NT2/D1 (cell line): Measurements from ENCODE around the gene MRPL21.

Experiments
- DNase-seq: peaks from one replicate; pipeline ENCODE4 v3.0.0-alpha.2; 2011; ENCODE audit warnings: low read depth, low spot score
- H3K27me3 ChIP-seq: 2 replicates; pipeline ENCODE4 v1.6.0; 2011; ENCODE audit warnings: mild to moderate bottlenecking; ENCODE audit not compliant: insufficient read length, insufficient read depth
- H3K36me3 ChIP-seq: 2 replicates; pipeline ENCODE4 v1.6.1; 2011; ENCODE audit warnings: mild to moderate bottlenecking, low read length, mixed read lengths; ENCODE audit not compliant: insufficient read depth, insufficient read length
- H3K4me1 ChIP-seq: 2 replicates; pipeline ENCODE4 v1.5.1; 2011; ENCODE audit not compliant: insufficient read depth, insufficient read length
- H3K4me3 ChIP-seq: 2 replicates; pipeline ENCODE4 v1.5.1; 2011; ENCODE audit warnings: low read depth; ENCODE audit not compliant: insufficient read length
- H3K9ac ChIP-seq: 2 replicates; pipeline ENCODE4 v1.6.0; 2011; ENCODE audit warnings: low read depth; ENCODE audit not compliant: insufficient read length
- H3K9me3 ChIP-seq: 2 replicates; pipeline ENCODE4 v1.5.1; 2011; ENCODE audit warnings: mild to moderate bottlenecking, low read length; ENCODE audit not compliant: insufficient read depth
- SUZ12 ChIP-seq: IDR thresholded peaks from 2 replicates; pipeline ENCODE4 v1.6.1; 2011; ENCODE audit not compliant: insufficient read length, insufficient read depth; ENCODE audit errors: extremely low read depth
- YY1 ChIP-seq: IDR thresholded peaks from 2 replicates; pipeline ENCODE4 v1.6.1; 2011; ENCODE audit not compliant: insufficient read length, insufficient read depth
- ZNF274 ChIP-seq: IDR thresholded peaks from 2 replicates; pipeline ENCODE4 v1.6.1; 2011; ENCODE audit warnings: mild to moderate bottlenecking, low read depth, low read length

The MRPL21 gene

GRCh38 chr11:68870470-68870869 lies 33.2 kb downstream of the MRPL21 start:
- H3K9me3 ChIP-seq = no peaks in the 10 kb centered on the region
- no peaks in the 10 kb centered on the region for H3K36me3 ChIP-seq
- no peaks in the 10 kb centered on the region for H3K27me3 ChIP-seq
- H3K4me1 ChIP-seq = peaks cover 5% of the 10 kb centered on the region
- DNase-seq = no peak
- H3K9ac ChIP-seq = no peak overlapping the region
- no peak overlapping the region for H3K4me3 ChIP-seq
- TF ChIP-seq SUZ12 (no peak), YY1 (no peak), ZNF274 (no peak)

GRCh38 chr11:68868221-68868835 lies 35.3 kb downstream of the MRPL21 start:
- Histone ChIP-seq H3K4me3 (no peak overlapping the region), H3K9me3 (peaks cover 11% of the 10 kb centered on the region; the same call in 1 of the 2 replicates), H3K4me1 (peaks cover 5% of the 10 kb centered on the region), H3K36me3 (no peaks in the 10 kb centered on the region), H3K27me3 (no peaks in the 10 kb centered on the region), H3K9ac (no peak overlapping the region)
- TF ChIP-seq YY1 = no peak
- TF ChIP-seq SUZ12 = no peak
- no peak for TF ChIP-seq ZNF274
- no peak for DNase-seq

GRCh38 chr11:68867066-68867465 lies 36.6 kb downstream of the MRPL21 start:
- no peak for DNase-seq
- Histone ChIP-seq H3K36me3 (no peaks in the 10 kb centered on the region), H3K4me1 (peaks cover 5% of the 10 kb centered on the region), H3K27me3 (no peaks in the 10 kb centered on the region), H3K4me3 (no peak overlapping the region), H3K9ac (no peak overlapping the region), H3K9me3 (peaks cover 14% of the 10 kb centered on the region; the same call in 1 of the 2 replicates)
- TF ChIP-seq SUZ12 = no peak
- no peak for TF ChIP-seq YY1
- TF ChIP-seq ZNF274 = no peak

DNA sequence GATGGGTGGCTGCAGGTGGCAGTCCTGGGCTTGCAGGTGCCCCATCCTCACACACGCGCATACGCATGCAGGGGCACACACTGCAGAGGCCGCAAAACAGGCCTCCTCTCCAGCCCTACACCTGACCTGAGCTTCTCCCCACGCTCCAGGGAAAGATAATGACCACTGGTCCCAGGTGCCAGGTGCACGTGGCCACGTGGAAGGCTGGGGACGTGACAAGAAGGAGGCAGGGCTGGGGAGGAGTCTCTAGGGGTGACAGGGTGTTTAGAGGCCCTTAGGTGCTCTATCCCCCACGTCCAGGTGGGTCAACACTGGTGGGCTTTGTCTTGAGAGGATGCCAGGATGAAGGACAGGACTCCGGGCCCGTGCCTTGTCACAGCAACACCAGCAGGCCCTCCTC lies 38.4 kb downstream of the MRPL21 start:
- no peaks in the 10 kb centered on the region for H3K36me3 ChIP-seq
- peaks cover 14% of the 10 kb centered on the region; the same call in 1 of the 2 replicates for H3K9me3 ChIP-seq
- TF ChIP-seq YY1 = no peak
- TF ChIP-seq ZNF274 = no peak
- no peak for TF ChIP-seq SUZ12
- no peak overlapping the region for H3K4me3 ChIP-seq
- no peak overlapping the region for H3K9ac ChIP-seq
- DNase-seq = no peak
- peaks cover 3% of the 10 kb centered on the region for H3K4me1 ChIP-seq
- H3K27me3 ChIP-seq = no peaks in the 10 kb centered on the region

DNA sequence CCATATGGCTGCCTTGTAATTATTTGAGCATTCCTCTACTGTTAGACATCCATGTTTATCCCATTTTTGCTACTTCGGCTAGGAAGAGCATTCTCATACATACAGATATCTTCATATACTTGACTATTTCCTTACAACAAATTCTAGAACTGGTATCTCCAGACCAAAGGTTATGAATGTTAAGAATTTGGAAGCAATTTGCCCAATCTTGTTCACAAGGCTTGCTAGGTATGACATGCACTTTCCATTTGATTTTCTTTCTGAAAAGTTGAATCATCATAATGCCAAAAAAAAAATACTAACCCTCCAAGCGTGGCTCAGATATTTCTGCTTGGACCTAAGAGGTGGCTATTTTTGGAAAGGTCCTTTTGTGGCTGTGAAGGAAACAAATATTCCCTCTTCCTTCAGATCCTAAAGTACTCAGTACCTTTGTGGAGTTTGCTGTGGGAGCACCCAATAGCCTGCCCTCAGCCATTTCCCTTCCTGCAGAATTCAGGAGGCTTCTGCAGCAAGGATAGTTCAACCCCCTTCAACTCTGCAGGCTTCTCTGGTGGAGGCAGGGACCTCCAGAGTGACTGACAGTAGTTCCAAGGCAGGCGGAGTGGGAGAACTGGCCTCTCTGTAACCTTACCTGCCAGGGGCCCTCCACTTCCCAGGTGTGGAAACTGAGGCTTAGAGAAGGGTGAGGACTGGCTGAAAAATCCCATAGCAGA lies 39.9 kb downstream of the MRPL21 start:
- peaks cover 21% of the 10 kb centered on the region; the same call in 1 of the 2 replicates for H3K9me3 ChIP-seq
- TF ChIP-seq ZNF274 = no peak
- no peak for TF ChIP-seq YY1
- TF ChIP-seq SUZ12 = no peak
- no peaks in the 10 kb centered on the region for H3K36me3 ChIP-seq
- H3K4me1 ChIP-seq = no peaks in the 10 kb centered on the region
- no peak overlapping the region for H3K9ac ChIP-seq
- DNase-seq = no peak
- no peaks in the 10 kb centered on the region for H3K27me3 ChIP-seq
- no peak overlapping the region for H3K4me3 ChIP-seq

DNA sequence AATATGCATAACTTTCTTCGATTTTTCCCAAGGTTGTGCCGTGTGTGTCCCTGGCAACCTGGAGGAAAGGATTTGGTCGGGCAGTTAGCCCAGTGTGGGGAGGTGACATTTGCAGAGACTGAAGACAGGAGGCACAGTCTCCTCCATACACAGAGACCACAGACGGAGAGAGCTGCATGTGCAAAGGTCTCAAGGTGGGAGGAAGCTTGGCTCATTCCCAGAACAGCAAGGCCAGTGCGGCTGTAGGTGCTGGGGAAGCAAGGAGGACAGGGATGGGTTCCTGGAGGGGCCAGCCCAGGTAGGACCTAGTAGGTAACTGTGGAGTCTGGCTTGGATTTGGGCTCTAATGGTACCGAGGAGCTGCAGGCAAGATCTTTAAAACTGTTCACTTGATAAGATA lies 41.2 kb downstream of the MRPL21 start:
- H3K27me3 ChIP-seq = no peaks in the 10 kb centered on the region
- no peak for DNase-seq
- no peak overlapping the region for H3K4me3 ChIP-seq
- H3K4me1 ChIP-seq = no peaks in the 10 kb centered on the region
- no peak overlapping the region for H3K9ac ChIP-seq
- TF ChIP-seq SUZ12 (no peak), ZNF274 (no peak), YY1 (no peak)
- H3K36me3 ChIP-seq = no peaks in the 10 kb centered on the region
- peaks cover 21% of the 10 kb centered on the region; the same call in 1 of the 2 replicates for H3K9me3 ChIP-seq

DNA sequence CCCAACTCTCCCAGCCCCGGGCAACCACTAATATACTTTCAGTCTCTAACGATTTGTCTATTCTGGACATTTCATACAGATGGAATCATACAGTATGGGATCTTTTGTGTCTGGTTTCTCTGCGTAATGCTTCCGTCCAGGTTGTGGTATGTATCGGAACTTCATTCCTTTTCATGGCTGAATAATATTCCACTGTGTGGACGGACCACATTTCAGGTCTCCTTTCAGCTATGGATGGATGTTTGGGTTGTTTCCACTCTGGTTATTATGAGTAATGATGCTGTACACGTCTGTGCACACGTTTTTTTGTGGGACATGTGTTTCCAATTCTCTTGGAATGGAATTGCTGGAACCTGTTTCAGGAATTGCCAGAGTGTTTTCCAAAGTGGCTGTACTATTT lies 44.5 kb downstream of the MRPL21 start:
- H3K4me3 ChIP-seq = no peak overlapping the region
- no peak for TF ChIP-seq ZNF274
- no peak for TF ChIP-seq SUZ12
- TF ChIP-seq YY1 = no peak
- H3K36me3 ChIP-seq = no peaks in the 10 kb centered on the region
- DNase-seq = no peak
- peaks cover 3% of the 10 kb centered on the region for H3K27me3 ChIP-seq
- no peak overlapping the region for H3K9ac ChIP-seq
- H3K4me1 ChIP-seq = no peaks in the 10 kb centered on the region
- H3K9me3 ChIP-seq = peaks cover 18% of the 10 kb centered on the region; the same call in 1 of the 2 replicates
